Measurements from ENCODE around the gene EPC2. TPM values are rescaled to one million over a fixed set of nuclear protein-coding genes. Genes with fewer than 3 reads are reported as not detected.
A peak's percentile ranks its signal among the peaks of the same experiment; 100 is the strongest.

The EPC2 gene
- total and polyA plus RNA-seq, 10 of the 15 experiments (the other 5 are each of a cell fraction or from before 2014, with no cell fraction given), result 2.0 to 16.5 (median 10.8) TPM

DNA sequence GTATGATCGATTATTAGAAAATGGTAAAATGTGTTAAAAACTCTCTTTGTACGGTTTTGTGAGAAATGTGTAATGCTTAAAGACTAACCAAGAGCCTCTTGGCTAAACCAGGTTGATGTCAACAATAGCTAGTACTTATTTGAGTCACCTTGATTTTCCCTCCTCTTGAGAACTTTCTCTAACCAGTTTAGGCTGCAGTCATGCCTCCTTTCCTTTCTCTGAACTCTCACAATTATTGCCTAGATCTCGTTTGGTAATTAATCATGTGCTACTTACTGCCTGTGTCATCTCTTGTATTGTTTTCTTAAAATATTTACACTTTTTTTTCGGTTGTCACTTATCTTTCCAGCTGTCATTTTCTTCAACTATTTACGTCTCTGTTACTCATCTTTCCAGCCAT is 1.1 kb upstream of the EPC2 start (continued):
- TF ChIP-seq SKIL (IDR thresholded peaks at IDR 0.05; ENCODE audit: low read depth, poor library complexity, severe bottlenecking), result peak; percentile 78

DNA sequence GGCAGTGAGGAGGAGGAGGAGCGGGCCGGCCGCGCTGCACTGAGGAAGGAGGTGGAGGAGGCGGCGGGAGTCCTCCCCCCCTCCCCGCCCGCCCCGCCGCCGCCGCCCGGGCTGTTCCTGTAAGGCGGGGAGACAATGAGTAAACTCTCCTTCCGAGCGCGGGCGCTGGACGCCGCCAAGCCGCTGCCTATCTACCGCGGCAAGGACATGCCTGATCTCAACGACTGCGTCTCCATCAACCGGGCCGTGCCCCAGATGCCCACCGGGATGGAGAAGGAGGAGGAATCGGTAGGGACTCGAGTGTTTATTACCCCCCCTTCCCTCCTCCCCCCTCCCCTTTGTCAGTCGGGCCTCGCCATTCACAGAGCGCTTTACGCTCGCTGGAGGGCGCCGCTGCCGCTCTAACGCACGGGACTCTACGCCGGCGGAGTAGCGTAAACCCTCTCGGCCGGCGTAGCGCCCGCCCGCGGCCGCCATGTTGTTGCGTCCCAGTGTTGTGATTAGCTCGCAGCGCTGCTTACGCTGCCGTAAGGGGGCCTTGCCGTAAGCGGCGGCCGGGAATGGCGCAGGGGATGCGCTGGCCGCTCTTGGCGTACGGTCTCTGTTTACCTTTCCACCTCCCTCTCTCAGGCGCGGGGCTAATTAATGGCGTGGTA is 460 bp downstream of the EPC2 start:
- RAD21 ChIA-PET (ENCODE audit: unreplicated experiment), result interaction anchor here (0.6 to 1.0 kb wide), 6 partner anchors 8 to 916 kb away, joined by 3 to 4 read pairs (median 4); no protein-coding TSS in a partner anchor
- POLR2A ChIA-PET, result interaction anchor here (1.8 kb wide), 1 partner anchor 623 kb away, joined by 9 read pairs; the partner anchor contains the start of genes MBD5 and ORC4
- Histone ChIP-seq H3K27ac (ENCODE audit: control insufficient read depth, insufficient read depth) (peak overlapping the region; percentile 72), H4K20me1 (ENCODE audit: control insufficient read depth, insufficient read depth) (no peaks in the 10 kb centered on the region), H3K9ac (ENCODE audit: control insufficient read depth, insufficient read depth, low read length) (peak overlapping the region; percentile 68), H3K27me3 (replicated peaks in 1 of 2; ENCODE audit: control insufficient read depth in 2 of 2, insufficient read depth in 2 of 2, low read length in 1 of 2) (peaks cover 0 to 5% of the 10 kb centered on the region in 2 experiments; a peak in 2 of 4 replicates), H3K4me3 (peak overlapping the region; percentile 88), H2AFZ (ENCODE audit: control insufficient read depth, low read depth, low read length) (peak overlapping the region; percentile 54), H3K4me1 (ENCODE audit: control insufficient read depth, insufficient read depth, low read length) (peaks cover 15% of the 10 kb centered on the region), H3K79me2 (ENCODE audit: control insufficient read depth, insufficient read depth, low read length) (peaks cover 45% of the 10 kb centered on the region), H3K4me2 (ENCODE audit: control insufficient read depth, insufficient read depth) (no peak overlapping the region), H3K36me3 (ENCODE audit: control insufficient read depth in 2 of 2, insufficient read depth in 2 of 2, low read length in 1 of 2) (no peaks in the 10 kb centered on the region), H3K9me3 (replicated peaks; ENCODE audit: control insufficient read depth, insufficient read depth, low read length) (no peaks in the 10 kb centered on the region)
- WGBS (ENCODE audit: insufficient coverage, insufficient replicate concordance, low lambda C conversion rate, missing lambda C conversion rate), result 2% methylated on average over 48 of the region's 69 CpGs
- FAIRE-seq, result peak; percentile 71
- in situ Hi-C loops (cut with MboI), result no loop called here
- CTCF ChIA-PET, result interaction anchor here (0.6 to 1.4 kb wide), 5 partner anchors 30 to 341 kb away, joined by 3 to 6 read pairs (median 3); no protein-coding TSS in a partner anchor
- no TSS peak for BruUV-seq (replicated peaks)
- peak; percentile 69 for DNase-seq (ENCODE audit: low read depth, low spot score)
- SMC1A ChIA-PET (ENCODE audit: uncharacterized antibody, unreplicated experiment), result interaction anchor here (1.8 kb wide), 1 partner anchor 655 kb away, joined by 5 read pairs; no protein-coding TSS in a partner anchor
- intact Hi-C loops (cut with micrococcal nuclease; ENCODE audit: unreplicated experiment), result loop anchor here (2.0 to 10.0 kb wide), 7 partner anchors 30 to 710 kb away; partner anchors contain the start of genes MBD5 and ORC4
- ATAC-seq, result peak; percentile 83
- TF ChIP-seq, protein P1, sequence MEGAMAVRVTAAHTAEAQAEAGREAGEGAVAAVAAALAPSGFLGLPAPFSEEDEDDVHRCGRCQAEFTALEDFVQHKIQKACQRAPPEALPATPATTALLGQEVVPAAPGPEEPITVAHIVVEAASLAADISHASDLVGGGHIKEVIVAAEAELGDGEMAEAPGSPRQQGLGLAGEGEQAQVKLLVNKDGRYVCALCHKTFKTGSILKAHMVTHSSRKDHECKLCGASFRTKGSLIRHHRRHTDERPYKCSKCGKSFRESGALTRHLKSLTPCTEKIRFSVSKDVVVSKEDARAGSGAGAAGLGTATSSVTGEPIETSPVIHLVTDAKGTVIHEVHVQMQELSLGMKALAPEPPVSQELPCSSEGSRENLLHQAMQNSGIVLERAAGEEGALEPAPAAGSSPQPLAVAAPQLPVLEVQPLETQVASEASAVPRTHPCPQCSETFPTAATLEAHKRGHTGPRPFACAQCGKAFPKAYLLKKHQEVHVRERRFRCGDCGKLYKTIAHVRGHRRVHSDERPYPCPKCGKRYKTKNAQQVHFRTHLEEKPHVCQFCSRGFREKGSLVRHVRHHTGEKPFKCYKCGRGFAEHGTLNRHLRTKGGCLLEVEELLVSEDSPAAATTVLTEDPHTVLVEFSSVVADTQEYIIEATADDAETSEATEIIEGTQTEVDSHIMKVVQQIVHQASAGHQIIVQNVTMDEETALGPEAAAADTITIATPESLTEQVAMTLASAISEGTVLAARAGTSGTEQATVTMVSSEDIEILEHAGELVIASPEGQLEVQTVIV (IDR thresholded peaks at IDR 0.05; ENCODE audit: borderline replicate concordance, partially characterized antibody), result peak; percentile 92
- TF ChIP-seq NBN (IDR thresholded peaks at IDR 0.05), result 0 out of 2 replicates have a peak, but pooled peaks have one; percentile 59
- 0 out of 2 replicates have a peak, but pooled peaks have one; percentile 30 for TF ChIP-seq PAX5 (IDR thresholded peaks at IDR 0.05; ENCODE audit: borderline replicate concordance, low read depth, low read length)
- TF ChIP-seq RELA (IDR thresholded peaks at IDR 0.05; ENCODE audit: borderline replicate concordance, partially characterized antibody), result peak; percentile 48
- no peak for TF ChIP-seq ATF7 (IDR thresholded peaks at IDR 0.05; ENCODE audit: low read depth)
- TF ChIP-seq MYC (IDR thresholded peaks at IDR 0.05; ENCODE audit: insufficient read depth, insufficient read length, insufficient replicate concordance, low read length, severe bottlenecking), result no peak
- TF ChIP-seq CTCF (IDR thresholded peaks at IDR 0.05 in 2 of 3, conservative IDR thresholded peaks at IDR 0.05 in 1 of 3; ENCODE audit: control insufficient read depth in 2 of 3, extremely low read depth in 1 of 3, insufficient read depth in 1 of 3, low read depth in 3 of 3, low read length in 3 of 3), result peak in 2 of 3 experiments; percentile 39 to 41; a peak in 3 of 6 replicates
- 0 out of 2 replicates have a peak, but pooled peaks have one; percentile 35 for TF ChIP-seq CBFB (IDR thresholded peaks at IDR 0.05; ENCODE audit: low read depth)
- TF ChIP-seq ZNF217 (IDR thresholded peaks at IDR 0.05), result peak; percentile 94
- TF ChIP-seq MXI1 (IDR thresholded peaks at IDR 0.05; ENCODE audit: low read depth, low read length), result peak; percentile 5; the same call in 1 of the 2 replicates
- 0 out of 2 replicates have a peak, but pooled peaks have one; percentile 34 for TF ChIP-seq MLLT1 (IDR thresholded peaks at IDR 0.05)
